Measurements from ENCODE around the gene LILRA6. TPM values are rescaled to one million over a fixed set of nuclear protein-coding genes. Genes with fewer than 3 reads are reported as not detected.
"Not testable (repeated sequence)": the region's sequence is repeated elsewhere in the genome, so short reads cannot be mapped to it uniquely, and the experiment has no call there.

The LILRA6 gene
- total and polyA plus RNA-seq, 7 experiments from 2014 or later: 0.12 to 27.0 (median 0.97) TPM

DNA sequence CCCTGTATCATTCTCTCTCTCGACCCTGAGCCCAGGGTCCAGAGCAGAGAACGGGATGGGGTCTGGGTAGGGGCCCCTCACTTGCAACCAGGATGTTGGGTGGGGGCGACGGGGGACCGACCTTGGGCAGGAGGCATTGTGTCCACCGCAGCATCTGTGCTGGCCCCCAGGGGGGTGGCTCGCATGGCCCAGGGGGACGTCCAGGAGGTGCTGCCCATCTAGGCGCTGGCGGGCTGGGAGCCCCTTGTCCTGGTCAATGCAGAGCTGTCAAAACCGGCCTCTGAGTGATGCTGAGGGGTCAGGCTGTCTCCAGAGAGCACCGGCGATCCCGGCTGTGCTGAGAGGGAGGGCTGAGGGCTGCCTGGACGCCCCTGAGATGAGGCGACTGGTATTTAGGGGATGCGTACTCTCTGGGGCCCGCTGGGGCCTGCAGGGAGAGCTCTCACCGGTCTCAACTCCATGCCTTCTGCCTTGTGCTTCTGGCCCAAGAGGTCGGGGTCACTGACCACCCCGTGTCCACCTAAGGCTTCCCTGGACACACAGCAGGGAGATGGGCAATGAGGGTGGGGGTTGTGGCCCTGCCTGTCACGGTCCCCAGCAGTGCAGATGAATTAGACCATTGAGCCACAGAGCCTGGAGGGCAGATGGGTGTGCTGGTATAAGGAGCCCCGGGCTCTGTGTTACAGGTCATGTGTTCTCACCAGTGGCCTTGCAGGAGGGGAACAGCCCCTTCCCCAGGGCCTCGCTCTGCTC, 33.4 kb downstream of the LILRA6 start:
- CTCF ChIA-PET: no interaction called here
- Histone ChIP-seq H3K36me3 (ENCODE audit: control insufficient read depth in 2 of 3, insufficient read depth in 3 of 3, low read length in 3 of 3) (peaks cover 4 to 36% (median 14%) of the 10 kb centered on the region in 3 experiments), H3K27me3 (ENCODE audit: control insufficient read depth in 2 of 2, insufficient read depth in 2 of 2, low read length in 2 of 2) (no peaks in the 10 kb centered on the region), H3K4me3 (ENCODE audit: low read length) (no peak overlapping the region), H3K4me1 (ENCODE audit: control insufficient read depth in 2 of 2, insufficient read depth in 2 of 2, low read length in 2 of 2) (peaks cover 47 to 49% of the 10 kb centered on the region in 2 donors), H3K9me3 (ENCODE audit: control insufficient read depth in 2 of 3, low read length in 3 of 3) (no peaks in the 10 kb centered on the region), H3K27ac (ENCODE audit: low read depth, low read length) (peak overlapping the region; percentile 1)
- no peak for ATAC-seq
- peaks cover 4 to 36% (median 14%) of the 10 kb centered on the region in 5 donors for H3K36me3 Mint-ChIP-seq
- no peak for DNase-seq
- intact Hi-C loops (cut with micrococcal nuclease): loop anchor here in 1 of 2 donors (2.0 kb wide), 2 partner anchors 20 to 22 kb away; partner anchors contain the start of gene MBOAT7
- H3K27ac Mint-ChIP-seq: peak overlapping the region in 5 of 9 donors; percentile 3 to 82 (median 55)
- POLR2A ChIA-PET: interaction anchor here (1.0 to 3.0 kb wide), 4 partner anchors 8 to 20 kb away, joined by 3 to 12 read pairs (median 5); partner anchors contain the start of genes MBOAT7 and RPS9
- H3K27me3 Mint-ChIP-seq: no peaks in the 10 kb centered on the region
- no peaks in the 10 kb centered on the region for H3K9me3 Mint-ChIP-seq
- peaks cover 44 to 72% (median 68%) of the 10 kb centered on the region in 7 donors for H3K4me1 Mint-ChIP-seq
- peak overlapping the region in 5 of 10 donors; percentile 55 to 78 (median 59) for H3K4me3 Mint-ChIP-seq

DNA sequence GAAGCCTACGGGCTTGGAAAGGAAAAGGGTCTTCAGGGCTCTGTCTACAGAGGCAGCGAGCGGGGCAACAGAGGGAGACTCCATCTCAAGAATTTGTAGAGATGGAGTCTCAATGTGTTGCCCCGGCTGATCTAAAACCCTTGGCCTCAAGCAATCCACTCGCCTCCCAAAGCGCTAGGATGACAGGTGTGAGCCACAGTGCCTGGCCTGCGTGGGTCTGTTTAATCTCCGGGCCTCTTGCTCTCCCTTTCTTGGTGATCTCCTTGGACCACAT, 33.9 kb downstream of the LILRA6 start:
- Mint-ChIP-seq H3K27me3 (no peaks in the 10 kb centered on the region), H3K27ac (peak overlapping the region in 6 of 9 donors; percentile 25 to 82 (median 72)), H3K36me3 (peaks cover 4 to 40% (median 14%) of the 10 kb centered on the region in 5 donors), H3K4me1 (peaks cover 45 to 77% (median 73%) of the 10 kb centered on the region in 7 donors), H3K4me3 (peak overlapping the region in 7 of 10 donors; percentile 59 to 78 (median 66)), H3K9me3 (no peaks in the 10 kb centered on the region)
- H3K27ac ChIP-seq (ENCODE audit: low read depth, low read length): no peak overlapping the region
- H3K36me3 ChIP-seq (ENCODE audit: control insufficient read depth in 2 of 3, insufficient read depth in 3 of 3, low read length in 3 of 3): peaks cover 7 to 41% (median 14%) of the 10 kb centered on the region in 3 experiments
- no peak for ATAC-seq
- H3K4me1 ChIP-seq (ENCODE audit: control insufficient read depth in 2 of 2, insufficient read depth in 2 of 2, low read length in 2 of 2): peaks cover 51 to 53% of the 10 kb centered on the region in 2 donors
- H3K9me3 ChIP-seq (ENCODE audit: control insufficient read depth in 2 of 3, low read length in 3 of 3): no peaks in the 10 kb centered on the region
- no peak overlapping the region for H3K4me3 ChIP-seq (ENCODE audit: low read length)
- no peaks in the 10 kb centered on the region for H3K27me3 ChIP-seq (ENCODE audit: control insufficient read depth in 2 of 2, insufficient read depth in 2 of 2, low read length in 2 of 2)
- CTCF ChIA-PET: no interaction called here
- intact Hi-C loops (cut with micrococcal nuclease): loop anchor here in 1 of 2 donors (1.0 to 2.0 kb wide), 3 partner anchors 8 to 22 kb away; partner anchors contain the start of genes MBOAT7 and RPS9
- no peak for DNase-seq
- POLR2A ChIA-PET: interaction anchor here (1.5 to 3.0 kb wide), 2 partner anchors 12 to 20 kb away, joined by 4 to 12 read pairs; partner anchors contain the start of gene MBOAT7

DNA sequence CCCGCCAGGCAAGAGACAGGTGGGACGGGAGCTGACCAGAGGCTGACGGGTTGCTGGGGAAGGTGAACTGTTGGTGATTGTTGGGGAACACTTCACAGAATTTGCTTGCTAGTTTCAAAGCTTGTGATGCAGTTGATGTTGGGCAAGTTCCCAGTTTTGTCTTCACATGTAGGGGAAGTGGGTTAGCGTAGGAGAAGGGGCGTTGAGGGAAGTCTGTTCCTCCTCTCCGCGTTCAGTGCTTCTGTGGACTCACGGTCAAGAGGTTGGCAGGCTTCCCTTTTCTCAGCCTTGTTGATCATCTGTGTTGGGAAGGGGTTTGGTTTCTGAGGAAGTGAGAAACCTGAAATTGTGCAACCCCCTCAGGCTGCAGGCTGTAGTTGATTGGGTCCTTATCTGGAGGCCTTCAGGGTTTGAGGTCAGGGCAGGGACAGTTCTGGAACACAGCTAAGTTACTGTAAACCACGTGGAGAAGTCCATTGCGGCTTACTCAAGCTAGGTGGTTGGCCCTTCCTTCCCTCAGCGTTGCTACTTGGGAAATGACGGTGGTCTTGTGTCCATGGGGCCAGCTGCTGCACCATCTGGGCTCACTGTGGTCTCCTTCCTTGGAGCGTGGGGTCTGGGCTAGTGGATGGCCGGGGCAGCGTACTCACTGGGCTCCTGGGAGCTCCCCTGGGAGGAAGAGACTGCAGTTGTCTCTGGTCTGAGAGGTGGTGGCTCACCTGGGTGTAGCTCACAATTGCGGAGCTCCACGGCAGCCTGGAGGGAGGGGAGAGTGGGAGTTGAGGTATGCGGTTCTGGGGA, 34.4 kb downstream of the LILRA6 start:
- intact Hi-C loops (cut with micrococcal nuclease): loop anchor here in 1 of 2 donors (1.0 to 2.0 kb wide), 3 partner anchors 8 to 23 kb away; partner anchors contain the start of genes MBOAT7 and RPS9
- Histone ChIP-seq H3K36me3 (ENCODE audit: control insufficient read depth in 2 of 3, insufficient read depth in 3 of 3, low read length in 3 of 3) (peaks cover 12 to 46% (median 14%) of the 10 kb centered on the region in 3 experiments), H3K27me3 (ENCODE audit: control insufficient read depth in 2 of 2, insufficient read depth in 2 of 2, low read length in 2 of 2) (no peaks in the 10 kb centered on the region), H3K4me1 (ENCODE audit: control insufficient read depth in 2 of 2, insufficient read depth in 2 of 2, low read length in 2 of 2) (peaks cover 56 to 58% of the 10 kb centered on the region in 2 donors), H3K27ac (ENCODE audit: low read depth, low read length) (peak overlapping the region; percentile 51), H3K4me3 (ENCODE audit: low read length) (no peak overlapping the region), H3K9me3 (ENCODE audit: control insufficient read depth in 2 of 3, low read length in 3 of 3) (no peaks in the 10 kb centered on the region)
- ATAC-seq (peak; percentile 66), DNase-seq (peak in 8 of 9 donors; percentile 19 to 75 (median 52))
- peaks cover 45 to 83% (median 78%) of the 10 kb centered on the region in 7 donors for H3K4me1 Mint-ChIP-seq
- CTCF ChIA-PET: no interaction called here
- no peaks in the 10 kb centered on the region for H3K27me3 Mint-ChIP-seq
- H3K36me3 Mint-ChIP-seq: peaks cover 4 to 40% (median 14%) of the 10 kb centered on the region in 5 donors
- H3K27ac Mint-ChIP-seq: peak overlapping the region; percentile 22 to 82 (median 72)
- POLR2A ChIA-PET: interaction anchor here (0.6 to 3.0 kb wide), 4 partner anchors 12 to 52 kb away, joined by 3 to 12 read pairs (median 4); partner anchors contain the start of genes MBOAT7 and TSEN34
- peak overlapping the region; percentile 25 to 78 (median 64) for H3K4me3 Mint-ChIP-seq
- H3K9me3 Mint-ChIP-seq: no peaks in the 10 kb centered on the region

GRCh38 chr19:54207676-54207982, 35.0 kb downstream of the LILRA6 start:
- intact Hi-C loops (cut with micrococcal nuclease): no loop called here
- H3K4me3 Mint-ChIP-seq: peak overlapping the region; percentile 39 to 78 (median 64)
- peaks cover 18 to 52% (median 20%) of the 10 kb centered on the region in 3 experiments for H3K36me3 ChIP-seq (ENCODE audit: control insufficient read depth in 2 of 3, insufficient read depth in 3 of 3, low read length in 3 of 3)

DNA sequence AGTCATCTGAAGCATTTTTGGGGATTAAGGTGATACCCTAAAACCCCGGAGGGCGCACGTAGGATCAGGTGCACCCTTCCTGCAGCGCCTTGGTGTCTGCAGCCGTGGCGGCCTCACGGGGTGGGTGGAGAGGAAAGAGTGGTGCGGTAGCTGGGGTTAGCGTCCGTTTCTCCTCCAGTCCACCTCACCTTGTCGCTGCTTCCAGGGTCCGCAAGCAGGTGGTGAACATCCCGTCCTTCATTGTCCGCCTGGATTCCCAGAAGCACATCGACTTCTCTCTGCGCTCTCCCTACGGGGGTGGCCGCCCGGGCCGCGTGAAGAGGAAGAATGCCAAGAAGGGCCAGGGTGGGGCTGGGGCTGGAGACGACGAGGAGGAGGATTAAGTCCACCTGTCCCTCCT, 35.4 kb downstream of the LILRA6 start:
- H3K9me3 ChIP-seq (ENCODE audit: control insufficient read depth in 2 of 3, low read length in 3 of 3); DNase-seq; H3K27ac ChIP-seq (ENCODE audit: low read depth, low read length); ATAC-seq; H3K27me3 ChIP-seq (ENCODE audit: control insufficient read depth in 2 of 2, insufficient read depth in 2 of 2, low read length in 2 of 2); H3K9me3 Mint-ChIP-seq; intact Hi-C loops (cut with micrococcal nuclease); H3K27me3 Mint-ChIP-seq; H3K4me3 ChIP-seq (ENCODE audit: low read length): not testable (repeated sequence)
- ChIA-PET POLR2A (interaction anchor here (0.5 to 1.3 kb wide), 4 partner anchors 10 to 30 kb away, joined by 3 to 8 read pairs (median 4); partner anchors contain the start of genes MBOAT7 and TSEN34), CTCF (interaction anchor here (1.2 kb wide), 1 partner anchor 24 kb away, joined by 4 read pairs; no protein-coding TSS in a partner anchor)
- Histone ChIP-seq H3K4me1 (ENCODE audit: control insufficient read depth in 2 of 2, insufficient read depth in 2 of 2, low read length in 2 of 2) (peaks cover 66 to 68% of the 10 kb centered on the region in 2 donors), H3K36me3 (ENCODE audit: control insufficient read depth in 2 of 3, insufficient read depth in 3 of 3, low read length in 3 of 3) (peaks cover 18 to 56% (median 24%) of the 10 kb centered on the region in 3 experiments)
- H3K36me3 Mint-ChIP-seq: peaks cover 4 to 48% (median 22%) of the 10 kb centered on the region in 5 donors
- H3K4me1 Mint-ChIP-seq: peaks cover 47 to 93% (median 88%) of the 10 kb centered on the region in 7 donors
- H3K27ac Mint-ChIP-seq: peak overlapping the region in 6 of 9 donors; percentile 8 to 82 (median 37)
- peak overlapping the region in 7 of 10 donors; percentile 56 to 78 (median 65) for H3K4me3 Mint-ChIP-seq

More at GRCh38 chr19:54207676-54207982, 35.0 kb downstream of the LILRA6 start:
- ChIA-PET POLR2A (interaction anchor here (0.5 to 3.0 kb wide), 5 partner anchors 11 to 52 kb away, joined by 3 to 12 read pairs (median 4); partner anchors contain the start of genes MBOAT7 and TSEN34), CTCF (interaction anchor here (1.2 kb wide), 1 partner anchor 24 kb away, joined by 4 read pairs; no protein-coding TSS in a partner anchor)
- H3K27ac Mint-ChIP-seq: peak overlapping the region in 8 of 9 donors; percentile 22 to 82 (median 72)
- peaks cover 45 to 88% (median 83%) of the 10 kb centered on the region in 7 donors for H3K4me1 Mint-ChIP-seq
- no peak for ATAC-seq
- Histone ChIP-seq H3K4me3 (ENCODE audit: low read length) (no peak overlapping the region), H3K9me3 (ENCODE audit: control insufficient read depth in 2 of 3, low read length in 3 of 3) (no peaks in the 10 kb centered on the region), H3K27ac (ENCODE audit: low read depth, low read length) (peak overlapping the region; percentile 51), H3K27me3 (ENCODE audit: control insufficient read depth in 2 of 2, insufficient read depth in 2 of 2, low read length in 2 of 2) (no peaks in the 10 kb centered on the region), H3K4me1 (ENCODE audit: control insufficient read depth in 2 of 2, insufficient read depth in 2 of 2, low read length in 2 of 2) (peaks cover 61 to 63% of the 10 kb centered on the region in 2 donors)
- peaks cover 4 to 44% (median 19%) of the 10 kb centered on the region in 5 donors for H3K36me3 Mint-ChIP-seq
- H3K27me3 Mint-ChIP-seq: no peaks in the 10 kb centered on the region
- H3K9me3 Mint-ChIP-seq: no peaks in the 10 kb centered on the region
- no peak for DNase-seq

GRCh38 chr19:54206831-54207177, 35.8 kb downstream of the LILRA6 start:
- H3K4me3 ChIP-seq (ENCODE audit: low read length): no peak overlapping the region
- CTCF ChIA-PET: interaction anchor here (1.2 kb wide), 1 partner anchor 25 kb away, joined by 4 read pairs; no protein-coding TSS in a partner anchor
- no peak overlapping the region for H3K27ac ChIP-seq (ENCODE audit: low read depth, low read length)
- intact Hi-C loops (cut with micrococcal nuclease): no loop called here
- H3K27me3 ChIP-seq (ENCODE audit: control insufficient read depth in 2 of 2, insufficient read depth in 2 of 2, low read length in 2 of 2): no peaks in the 10 kb centered on the region
- peaks cover 70 to 71% of the 10 kb centered on the region in 2 donors for H3K4me1 ChIP-seq (ENCODE audit: control insufficient read depth in 2 of 2, insufficient read depth in 2 of 2, low read length in 2 of 2)
- Mint-ChIP-seq H3K9me3 (no peaks in the 10 kb centered on the region), H3K4me3 (peak overlapping the region in 8 of 10 donors; percentile 4 to 78 (median 40)), H3K27me3 (no peaks in the 10 kb centered on the region), H3K36me3 (peaks cover 4 to 52% (median 23%) of the 10 kb centered on the region in 5 donors), H3K4me1 (peaks cover 51 to 96% (median 91%) of the 10 kb centered on the region in 7 donors), H3K27ac (peak overlapping the region in 2 of 9 donors; percentile 8 to 33)
- ATAC-seq: no peak
- H3K9me3 ChIP-seq (ENCODE audit: control insufficient read depth in 2 of 3, low read length in 3 of 3): no peaks in the 10 kb centered on the region
- peaks cover 18 to 60% (median 26%) of the 10 kb centered on the region in 3 experiments for H3K36me3 ChIP-seq (ENCODE audit: control insufficient read depth in 2 of 3, insufficient read depth in 3 of 3, low read length in 3 of 3)
- no peak for DNase-seq
- POLR2A ChIA-PET: interaction anchor here (0.8 to 1.3 kb wide), 3 partner anchors 10 to 17 kb away, joined by 3 to 4 read pairs (median 3); partner anchors contain the start of genes MBOAT7 and TSEN34

Measured in naive thymus-derived CD4-positive, alpha-beta T cell (primary cell).